ENCODE measurements around the gene EFCAB8. TPM values are rescaled to one million over a fixed set of nuclear protein-coding genes. Genes with fewer than 3 reads are reported as not detected.
"Not testable (repeated sequence)": the region's sequence is repeated elsewhere in the genome, so short reads cannot be mapped to it uniquely, and the experiment has no call there.

EFCAB8 gene
- polyA plus RNA-seq, 1 donor: 0.24 TPM

- peak; percentile 6 for DNase-seq (ENCODE audit: low read depth)
These were observed 113.7 kb downstream of the EFCAB8 start for GRCh38 chr20:32972181-32973076.

GRCh38 chr20:32973077-32973717 lies 114.5 kb downstream of the EFCAB8 start:
- DNase-seq (ENCODE audit: low read depth): no peak

GRCh38 chr20:32974204-32975064 lies 115.7 kb downstream of the EFCAB8 start:
- DNase-seq (ENCODE audit: low read depth): not testable (repeated sequence)

GRCh38 chr20:32975121-32975520 lies 116.4 kb downstream of the EFCAB8 start:
- DNase-seq (ENCODE audit: low read depth): not testable (repeated sequence)

GRCh38 chr20:32975698-32976674 lies 117.3 kb downstream of the EFCAB8 start:
- DNase-seq (ENCODE audit: low read depth): no peak

GRCh38 chr20:32976746-32977145 lies 118.0 kb downstream of the EFCAB8 start:
- DNase-seq (ENCODE audit: low read depth): no peak

GRCh38 chr20:32977281-32978008 lies 118.7 kb downstream of the EFCAB8 start:
- DNase-seq (ENCODE audit: low read depth): no peak

- DNase-seq (ENCODE audit: low read depth): no peak
These were observed 119.2 kb downstream of the EFCAB8 start for GRCh38 chr20:32978009-32978335.

- DNase-seq (ENCODE audit: low read depth): no peak
These were observed 120.7 kb downstream of the EFCAB8 start for GRCh38 chr20:32979201-32979998.

GRCh38 chr20:32980131-32980941 lies 121.6 kb downstream of the EFCAB8 start:
- no peak for DNase-seq (ENCODE audit: low read depth)

- no peak for DNase-seq (ENCODE audit: low read depth)
These were observed 122.3 kb downstream of the EFCAB8 start for GRCh38 chr20:32980990-32981389.

GRCh38 chr20:32982617-32983458 lies 124.1 kb downstream of the EFCAB8 start:
- DNase-seq (ENCODE audit: low read depth): no peak

- no peak for DNase-seq (ENCODE audit: low read depth)
These were observed 124.9 kb downstream of the EFCAB8 start for GRCh38 chr20:32983459-32984112.

GRCh38 chr20:32984196-32984595 lies 125.5 kb downstream of the EFCAB8 start:
- no peak for DNase-seq (ENCODE audit: low read depth)

GRCh38 chr20:32984631-32985354 lies 126.1 kb downstream of the EFCAB8 start:
- no peak for DNase-seq (ENCODE audit: low read depth)

GRCh38 chr20:32985596-32985995 lies 126.9 kb downstream of the EFCAB8 start:
- no peak for DNase-seq (ENCODE audit: low read depth)

All from forelimb muscle (tissue), 1 donor.